BJ (cell line): ENCODE results near the gene NTN3. TPM values are rescaled to one million over a fixed set of nuclear protein-coding genes. Genes with fewer than 3 reads are reported as not detected.

Experiments used
- CTCF ChIA-PET: fragments of 350-600 bp; formaldehyde crosslinking; extraction: SDS; loops from one replicate; lab custom pipeline; 2021; ENCODE audit warnings: antibody characterized with exemption, inconsistent platforms; lab: Yijun Ruan, JAX
- POLR2A ChIA-PET: fragments of 300-600 bp; sonication (Branson Sonifier 250); formaldehyde crosslinking; extraction: SDS; loops from one replicate; lab custom pipeline; 2021; ENCODE audit warnings: antibody characterized with exemption; lab: Charles Lee
- DNase-seq: peaks from one replicate; pipeline ENCODE4 v3.0.0-alpha.2; 2011; ENCODE audit warnings: low read depth
- H3K27me3 ChIP-seq: 2 replicates; pipeline ENCODE4 v1.6.0; 2011; ENCODE audit warnings: low read length; ENCODE audit not compliant: control insufficient read depth, insufficient read depth
- H3K36me3 ChIP-seq: 2 replicates; pipeline ENCODE4 v1.5.1; 2011; ENCODE audit warnings: low read length; ENCODE audit not compliant: control insufficient read depth, insufficient read depth
- H3K4me3 ChIP-seq: 2 replicates; pipeline ENCODE4 v1.5.1; 2011; ENCODE audit warnings: low read depth, mild to moderate bottlenecking, control low read depth, low read length
- polyA minus RNA-seq: library from RNA; depleted of rRNA, polyadenylated mRNA; stranded (reverse); fragments of >200 nt; gene quantifications from 2 replicates; pipeline ENCODE4 v1.2.3, GENCODE V29; 2011; rRNA and poly(A)+ RNA removed
- polyA plus RNA-seq: library from polyadenylated mRNA; depleted of rRNA; stranded (reverse); fragments of >200 nt; gene quantifications from 2 replicates; pipeline ENCODE4 v1.2.3, GENCODE V29; 2011; rRNA removed
- TF ChIP-seq, protein P1 (sequence below): IDR thresholded peaks from 2 replicates; pipeline ENCODE4 v1.5.1; 2011; ENCODE audit warnings: low read depth, mild to moderate bottlenecking, control low read depth, inconsistent platforms, low read length, moderate library complexity; ENCODE audit not compliant: insufficient read depth

Gene NTN3
- polyA plus RNA-seq (0.09 and 0.12 TPM in 2 replicates), polyA minus RNA-seq (0.24 TPM in 1 of 2 replicates, not detected in the other)

DNA sequence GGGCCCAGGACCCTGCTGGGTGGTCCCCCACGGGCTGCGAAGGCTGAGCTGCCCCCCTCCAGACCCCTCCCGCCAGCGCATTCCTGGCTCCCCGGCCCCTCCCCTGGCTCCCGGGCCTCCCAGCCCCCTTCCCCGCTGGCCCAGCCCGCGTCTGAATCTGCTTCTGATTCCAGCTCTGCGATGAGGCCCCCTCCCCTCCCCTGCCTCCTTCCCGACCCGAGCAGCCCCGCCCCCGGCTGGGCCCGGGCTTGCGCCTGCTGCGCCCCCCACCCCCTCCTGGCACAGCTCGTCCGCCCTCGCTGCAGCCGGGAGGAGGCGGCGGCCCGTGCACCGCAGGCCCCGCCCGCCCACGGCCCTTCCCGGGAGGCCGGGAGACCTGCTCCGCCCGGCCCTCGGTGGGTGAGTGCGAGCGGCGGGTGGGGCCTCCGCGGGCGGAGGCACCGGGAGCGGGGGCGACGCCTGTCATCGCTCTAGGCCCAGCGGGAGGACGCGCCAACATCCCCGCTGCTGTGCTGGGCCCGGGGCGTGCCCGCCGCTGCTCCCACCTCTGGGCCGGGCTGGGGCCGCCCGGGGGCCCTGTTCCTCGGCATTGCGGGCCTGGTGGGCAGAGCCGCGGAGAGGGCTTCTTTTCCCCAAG, at the start of gene NTN3:
Gene NTN3 (plus strand): TSS at position 282 of the 637 bp plus-strand sequence. CDS start 405 bp downstream, outside the sequence.
- ChIA-PET CTCF (interaction anchor here (1.1 to 1.3 kb wide), 2 partner anchors 12 to 30 kb away, joined by 3 to 4 read pairs; no protein-coding TSS in a partner anchor), POLR2A (no interaction called here)
- TF ChIP-seq, protein P1, sequence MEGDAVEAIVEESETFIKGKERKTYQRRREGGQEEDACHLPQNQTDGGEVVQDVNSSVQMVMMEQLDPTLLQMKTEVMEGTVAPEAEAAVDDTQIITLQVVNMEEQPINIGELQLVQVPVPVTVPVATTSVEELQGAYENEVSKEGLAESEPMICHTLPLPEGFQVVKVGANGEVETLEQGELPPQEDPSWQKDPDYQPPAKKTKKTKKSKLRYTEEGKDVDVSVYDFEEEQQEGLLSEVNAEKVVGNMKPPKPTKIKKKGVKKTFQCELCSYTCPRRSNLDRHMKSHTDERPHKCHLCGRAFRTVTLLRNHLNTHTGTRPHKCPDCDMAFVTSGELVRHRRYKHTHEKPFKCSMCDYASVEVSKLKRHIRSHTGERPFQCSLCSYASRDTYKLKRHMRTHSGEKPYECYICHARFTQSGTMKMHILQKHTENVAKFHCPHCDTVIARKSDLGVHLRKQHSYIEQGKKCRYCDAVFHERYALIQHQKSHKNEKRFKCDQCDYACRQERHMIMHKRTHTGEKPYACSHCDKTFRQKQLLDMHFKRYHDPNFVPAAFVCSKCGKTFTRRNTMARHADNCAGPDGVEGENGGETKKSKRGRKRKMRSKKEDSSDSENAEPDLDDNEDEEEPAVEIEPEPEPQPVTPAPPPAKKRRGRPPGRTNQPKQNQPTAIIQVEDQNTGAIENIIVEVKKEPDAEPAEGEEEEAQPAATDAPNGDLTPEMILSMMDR = no peak
- Histone ChIP-seq H3K36me3 (no peaks in the 10 kb centered on the region; the same call in 1 of the 2 replicates), H3K4me3 (peak within 1 kb of the TSS; percentile 17), H3K27me3 (no peaks in the 10 kb centered on the region)
- DNase-seq = no peak

DNA sequence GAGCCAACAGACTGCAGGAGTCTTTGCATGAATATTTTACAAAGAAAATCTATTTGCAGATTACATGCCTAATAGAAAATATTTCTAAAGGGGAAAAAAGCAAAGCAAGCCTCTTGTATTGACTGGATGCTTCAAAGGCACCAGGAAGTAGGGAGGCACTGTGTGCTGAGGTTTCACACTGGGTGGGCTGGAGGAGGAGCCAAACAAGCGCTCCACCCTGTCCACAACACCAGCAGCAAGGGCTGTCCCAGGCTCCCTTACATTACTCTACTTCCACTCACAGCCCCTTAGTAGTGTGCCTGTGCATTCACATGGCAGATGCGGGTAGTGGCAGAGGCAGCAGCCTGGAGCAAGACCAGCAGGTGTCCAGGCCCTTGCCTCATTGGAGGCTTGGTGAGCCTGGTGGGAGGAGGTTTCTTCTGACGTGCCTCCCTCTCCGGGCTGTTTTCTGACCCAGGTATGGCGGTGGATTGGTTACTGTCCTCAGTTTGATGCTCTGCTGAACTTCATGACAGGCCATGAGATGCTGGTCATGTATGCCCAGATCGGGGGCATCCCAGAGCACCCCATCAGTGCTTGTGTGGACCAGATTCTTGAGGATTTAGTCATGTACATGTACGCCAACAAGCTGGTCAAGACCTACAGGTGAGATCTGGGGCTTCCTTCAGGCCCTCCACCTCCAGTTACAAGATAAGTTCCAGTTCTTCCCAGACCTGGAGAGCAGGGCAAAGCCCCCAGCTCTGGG, 48.8 kb upstream of the NTN3 start:
- POLR2A ChIA-PET = no interaction called here
- H3K27me3 ChIP-seq = peaks cover 2% of the 10 kb centered on the region; the same call in 1 of the 2 replicates
- CTCF ChIA-PET = interaction anchor here (0.6 to 2.3 kb wide), 6 partner anchors 11 to 82 kb away, joined by 3 to 25 read pairs (median 3); partner anchors contain the start of gene ABCA3
- H3K36me3 ChIP-seq = no peaks in the 10 kb centered on the region
- no peak for DNase-seq
- TF ChIP-seq, protein P1 = no peak
- no peak overlapping the region for H3K4me3 ChIP-seq

DNA sequence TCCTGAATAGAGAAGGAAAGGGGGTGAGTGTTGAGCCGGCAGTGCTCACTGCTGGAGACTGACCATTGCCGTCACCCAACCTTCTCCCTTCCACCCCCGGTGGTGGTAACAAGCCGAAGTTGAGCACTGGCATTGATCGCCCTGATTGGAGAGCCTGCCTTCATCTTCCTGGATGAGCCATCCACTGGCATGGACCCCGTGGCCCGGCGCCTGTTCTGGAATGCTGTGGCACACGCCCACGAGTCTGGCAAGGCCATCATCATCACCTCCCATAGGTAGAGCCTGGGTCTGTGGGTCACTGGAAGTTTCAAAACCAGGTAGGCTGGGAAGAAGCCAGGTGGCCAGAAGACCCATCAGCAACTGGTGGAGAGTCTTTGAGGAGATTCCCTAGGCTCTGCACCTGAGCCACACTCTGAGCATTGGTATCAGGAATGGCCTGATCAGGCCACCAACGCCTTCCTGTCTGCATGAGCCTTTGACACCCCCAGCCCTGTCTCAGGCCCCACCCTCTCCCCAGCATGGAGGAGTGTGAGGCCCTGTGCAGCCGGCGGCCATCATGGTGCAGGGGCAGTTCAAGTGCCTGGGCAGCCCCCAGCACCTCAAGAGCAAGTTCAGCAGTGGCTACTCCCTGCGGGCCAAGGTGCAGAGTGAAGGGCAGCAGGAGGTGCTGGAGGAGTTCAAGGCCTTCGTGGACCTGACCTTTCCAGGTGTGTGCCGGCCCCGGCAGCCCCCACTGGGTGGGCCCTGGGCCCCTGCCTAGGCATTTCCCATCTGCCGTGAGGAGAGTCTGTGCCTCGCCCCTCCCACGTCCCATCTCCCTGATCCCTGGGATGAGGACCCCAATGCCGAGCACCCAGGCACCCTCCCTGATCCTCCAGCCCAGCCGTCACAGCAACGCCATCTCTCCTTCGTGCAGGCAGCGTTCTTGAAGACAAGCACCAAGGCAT, 46.8 kb upstream of the NTN3 start:
- no peak overlapping the region for H3K4me3 ChIP-seq
- CTCF ChIA-PET = interaction anchor here (0.7 to 2.3 kb wide), 7 partner anchors 11 to 84 kb away, joined by 3 to 25 read pairs (median 4); partner anchors contain the start of gene ABCA3
- H3K27me3 ChIP-seq = peaks cover 2% of the 10 kb centered on the region; the same call in 1 of the 2 replicates
- TF ChIP-seq, protein P1 = no peak
- no peak for DNase-seq
- POLR2A ChIA-PET = no interaction called here
- H3K36me3 ChIP-seq = no peaks in the 10 kb centered on the region

DNA sequence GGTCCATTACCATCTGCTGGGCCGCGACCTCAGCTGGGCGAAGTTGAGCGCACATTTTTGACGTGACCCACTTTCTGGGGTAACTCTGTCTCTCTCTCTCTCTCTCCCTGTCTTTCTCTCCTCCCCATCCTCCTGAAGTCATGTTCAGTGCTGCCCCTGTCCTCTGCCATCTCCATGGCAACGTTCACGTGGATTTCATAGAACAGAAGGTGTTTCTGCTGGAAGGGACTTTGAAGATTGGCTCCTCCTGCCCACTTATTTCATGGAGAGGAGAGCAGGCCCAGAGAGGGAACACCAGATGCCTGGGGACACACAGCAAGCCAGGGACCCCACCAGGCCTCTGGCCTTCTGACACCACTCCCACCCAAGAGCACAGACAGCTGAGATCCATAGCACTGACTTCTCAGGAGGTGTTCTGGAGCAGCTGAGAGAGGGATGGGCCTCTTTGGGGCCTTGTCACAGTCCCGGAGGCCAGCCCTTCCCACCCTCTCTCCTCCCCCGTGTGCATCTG, 46.0 kb upstream of the NTN3 start:
- ChIA-PET POLR2A (no interaction called here), CTCF (interaction anchor here (1.0 kb wide), 1 partner anchor 85 kb away, joined by 4 read pairs; the partner anchor contains the start of gene ABCA3)
- peaks cover 2% of the 10 kb centered on the region; the same call in 1 of the 2 replicates for H3K27me3 ChIP-seq
- H3K4me3 ChIP-seq = no peak overlapping the region
- TF ChIP-seq, protein P1 = no peak
- no peak for DNase-seq
- H3K36me3 ChIP-seq = no peaks in the 10 kb centered on the region
